ENCODE results near the gene KIF12. TPM values are rescaled to one million over a fixed set of nuclear protein-coding genes. Genes with fewer than 3 reads are reported as not detected.
"Not testable (repeated sequence)": the region's sequence is repeated elsewhere in the genome, so short reads cannot be mapped to it uniquely, and the experiment has no call there.

KIF12 gene
- total RNA-seq, 1 donor from 2014 or later = 15.8 TPM

- H3K27me3 ChIP-seq (ENCODE audit: control insufficient read depth, insufficient read depth, low read length) = no peaks in the 10 kb centered on the region
- no peak for TF ChIP-seq CTCF (IDR thresholded peaks at IDR 0.05; ENCODE audit: insufficient read depth, low read length, poor library complexity, severe bottlenecking)
- no peak for DNase-seq (ENCODE audit: low read depth)
- no peak overlapping the region for H3K4me3 ChIP-seq (ENCODE audit: low read depth, low read length)
- H3K36me3 ChIP-seq (ENCODE audit: control insufficient read depth, insufficient read depth, low read length) = no peaks in the 10 kb centered on the region
Observed at GRCh38 chr9:114131808-114132549, 32.9 kb upstream of the KIF12 start.

- no peak for DNase-seq (ENCODE audit: low read depth)
Observed at GRCh38 chr9:114130624-114131277, 31.7 kb upstream of the KIF12 start.

GRCh38 chr9:114130141-114130540 is 31.0 kb upstream of the KIF12 start:
- no peak for DNase-seq (ENCODE audit: low read depth)
- no peaks in the 10 kb centered on the region for H3K36me3 ChIP-seq (ENCODE audit: control insufficient read depth, insufficient read depth, low read length)
- no peak for TF ChIP-seq CTCF (IDR thresholded peaks at IDR 0.05; ENCODE audit: insufficient read depth, low read length, poor library complexity, severe bottlenecking)
- H3K4me3 ChIP-seq (ENCODE audit: low read depth, low read length) = no peak overlapping the region
- no peaks in the 10 kb centered on the region for H3K27me3 ChIP-seq (ENCODE audit: control insufficient read depth, insufficient read depth, low read length)

More at GRCh38 chr9:114130624-114131277, 31.7 kb upstream of the KIF12 start:
- Histone ChIP-seq H3K4me3 (ENCODE audit: low read depth, low read length) (no peak overlapping the region), H3K36me3 (ENCODE audit: control insufficient read depth, insufficient read depth, low read length) (no peaks in the 10 kb centered on the region), H3K27me3 (ENCODE audit: control insufficient read depth, insufficient read depth, low read length) (no peaks in the 10 kb centered on the region)
- no peak for TF ChIP-seq CTCF (IDR thresholded peaks at IDR 0.05; ENCODE audit: insufficient read depth, low read length, poor library complexity, severe bottlenecking)

DNA sequence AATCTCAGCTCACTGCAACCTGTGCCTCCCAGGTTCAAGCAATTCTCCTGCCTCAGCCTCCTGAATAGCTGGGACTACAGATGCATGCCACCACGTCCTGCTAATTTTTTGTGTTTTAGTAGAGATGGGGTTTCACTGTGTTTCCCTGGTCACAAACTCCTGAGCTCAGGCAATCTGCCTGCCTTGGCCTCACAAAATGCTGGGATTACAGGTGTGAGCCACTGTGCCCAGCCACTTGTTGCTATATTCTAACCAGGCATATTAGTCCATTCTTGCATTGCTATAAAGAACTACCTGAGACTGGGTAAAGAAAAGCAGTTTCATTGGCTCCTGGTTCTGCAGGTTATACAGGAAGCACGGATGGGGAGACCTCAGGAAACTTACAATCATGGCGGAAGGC is 29.7 kb upstream of the KIF12 start:
- not testable (repeated sequence) for DNase-seq (ENCODE audit: low read depth); H3K4me3 ChIP-seq (ENCODE audit: low read depth, low read length); H3K27me3 ChIP-seq (ENCODE audit: control insufficient read depth, insufficient read depth, low read length); H3K36me3 ChIP-seq (ENCODE audit: control insufficient read depth, insufficient read depth, low read length)

GRCh38 chr9:114126247-114127060 is 27.4 kb upstream of the KIF12 start:
- H3K27me3 ChIP-seq (ENCODE audit: control insufficient read depth, insufficient read depth, low read length) = peaks cover 5% of the 10 kb centered on the region
- no peak for TF ChIP-seq CTCF (IDR thresholded peaks at IDR 0.05; ENCODE audit: insufficient read depth, low read length, poor library complexity, severe bottlenecking)
- H3K4me3 ChIP-seq (ENCODE audit: low read depth, low read length) = no peak overlapping the region
- no peaks in the 10 kb centered on the region for H3K36me3 ChIP-seq (ENCODE audit: control insufficient read depth, insufficient read depth, low read length)
- DNase-seq (ENCODE audit: low read depth) = no peak

DNA sequence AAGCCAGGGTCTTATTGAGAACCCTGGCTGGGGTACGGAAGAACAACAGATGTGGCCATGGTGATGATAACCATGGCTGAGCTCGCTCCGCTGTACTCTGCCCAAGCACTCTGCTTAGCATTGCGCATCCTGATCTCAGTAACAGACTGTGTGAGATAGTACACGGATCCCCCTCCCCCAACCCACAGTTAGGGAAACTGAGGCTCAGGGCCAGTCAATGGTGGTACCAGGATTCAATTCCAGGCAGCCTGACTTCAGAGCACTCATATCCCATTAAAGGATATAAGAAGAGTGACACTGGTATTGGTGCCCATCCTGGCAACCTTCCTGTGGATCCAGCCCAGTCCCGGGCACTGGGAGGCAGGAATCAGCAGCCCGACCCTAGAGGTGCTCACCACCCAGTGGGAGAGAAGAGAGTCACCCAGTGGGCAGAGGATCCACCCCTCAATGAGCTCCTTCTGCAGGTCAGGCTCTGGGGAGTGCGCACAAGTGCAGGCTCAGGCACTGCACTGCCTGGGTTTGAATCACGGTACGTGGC is 26.5 kb upstream of the KIF12 start:
- peaks cover 5% of the 10 kb centered on the region for H3K27me3 ChIP-seq (ENCODE audit: control insufficient read depth, insufficient read depth, low read length)
- TF ChIP-seq CTCF (IDR thresholded peaks at IDR 0.05; ENCODE audit: insufficient read depth, low read length, poor library complexity, severe bottlenecking) = no peak
- no peaks in the 10 kb centered on the region for H3K36me3 ChIP-seq (ENCODE audit: control insufficient read depth, insufficient read depth, low read length)
- no peak for DNase-seq (ENCODE audit: low read depth)
- H3K4me3 ChIP-seq (ENCODE audit: low read depth, low read length) = no peak overlapping the region
